Brain pericyte (primary cell): ENCODE measurements around the gene FFAR3.
"Not testable (repeated sequence)": the region's sequence is repeated elsewhere in the genome, so short reads cannot be mapped to it uniquely, and the experiment has no call there.

Experiments
- DNase-seq: peaks from one replicate; pipeline ENCODE4 v3.0.0-alpha.2; 2012; ENCODE audit warnings: low read depth, low spot score

Gene FFAR3

GRCh38 chr19:35350591-35350990 is 7.7 kb upstream of the FFAR3 start:
- no peak for DNase-seq

DNA sequence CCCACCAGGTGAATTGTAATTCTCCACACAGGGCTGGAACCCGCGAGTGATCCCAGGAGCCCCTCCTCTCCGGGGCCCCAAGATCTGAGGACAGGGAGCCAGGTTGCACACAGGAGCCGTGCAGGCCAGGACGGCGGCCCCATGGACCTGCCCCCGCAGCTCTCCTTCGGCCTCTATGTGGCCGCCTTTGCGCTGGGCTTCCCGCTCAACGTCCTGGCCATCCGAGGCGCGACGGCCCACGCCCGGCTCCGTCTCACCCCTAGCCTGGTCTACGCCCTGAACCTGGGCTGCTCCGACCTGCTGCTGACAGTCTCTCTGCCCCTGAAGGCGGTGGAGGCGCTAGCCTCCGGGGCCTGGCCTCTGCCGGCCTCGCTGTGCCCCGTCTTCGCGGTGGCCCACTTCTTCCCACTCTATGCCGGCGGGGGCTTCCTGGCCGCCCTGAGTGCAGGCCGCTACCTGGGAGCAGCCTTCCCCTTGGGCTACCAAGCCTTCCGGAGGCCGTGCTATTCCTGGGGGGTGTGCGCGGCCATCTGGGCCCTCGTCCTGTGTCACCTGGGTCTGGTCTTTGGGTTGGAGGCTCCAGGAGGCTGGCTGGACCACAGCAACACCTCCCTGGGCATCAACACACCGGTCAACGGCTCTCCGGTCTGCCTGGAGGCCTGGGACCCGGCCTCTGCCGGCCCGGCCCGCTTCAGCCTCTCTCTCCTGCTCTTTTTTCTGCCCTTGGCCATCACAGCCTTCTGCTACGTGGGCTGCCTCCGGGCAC is 6.7 kb upstream of the FFAR3 start:
- no peak for DNase-seq

DNA sequence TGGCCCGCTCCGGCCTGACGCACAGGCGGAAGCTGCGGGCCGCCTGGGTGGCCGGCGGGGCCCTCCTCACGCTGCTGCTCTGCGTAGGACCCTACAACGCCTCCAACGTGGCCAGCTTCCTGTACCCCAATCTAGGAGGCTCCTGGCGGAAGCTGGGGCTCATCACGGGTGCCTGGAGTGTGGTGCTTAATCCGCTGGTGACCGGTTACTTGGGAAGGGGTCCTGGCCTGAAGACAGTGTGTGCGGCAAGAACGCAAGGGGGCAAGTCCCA is 6.1 kb upstream of the FFAR3 start:
- no peak for DNase-seq

DNA sequence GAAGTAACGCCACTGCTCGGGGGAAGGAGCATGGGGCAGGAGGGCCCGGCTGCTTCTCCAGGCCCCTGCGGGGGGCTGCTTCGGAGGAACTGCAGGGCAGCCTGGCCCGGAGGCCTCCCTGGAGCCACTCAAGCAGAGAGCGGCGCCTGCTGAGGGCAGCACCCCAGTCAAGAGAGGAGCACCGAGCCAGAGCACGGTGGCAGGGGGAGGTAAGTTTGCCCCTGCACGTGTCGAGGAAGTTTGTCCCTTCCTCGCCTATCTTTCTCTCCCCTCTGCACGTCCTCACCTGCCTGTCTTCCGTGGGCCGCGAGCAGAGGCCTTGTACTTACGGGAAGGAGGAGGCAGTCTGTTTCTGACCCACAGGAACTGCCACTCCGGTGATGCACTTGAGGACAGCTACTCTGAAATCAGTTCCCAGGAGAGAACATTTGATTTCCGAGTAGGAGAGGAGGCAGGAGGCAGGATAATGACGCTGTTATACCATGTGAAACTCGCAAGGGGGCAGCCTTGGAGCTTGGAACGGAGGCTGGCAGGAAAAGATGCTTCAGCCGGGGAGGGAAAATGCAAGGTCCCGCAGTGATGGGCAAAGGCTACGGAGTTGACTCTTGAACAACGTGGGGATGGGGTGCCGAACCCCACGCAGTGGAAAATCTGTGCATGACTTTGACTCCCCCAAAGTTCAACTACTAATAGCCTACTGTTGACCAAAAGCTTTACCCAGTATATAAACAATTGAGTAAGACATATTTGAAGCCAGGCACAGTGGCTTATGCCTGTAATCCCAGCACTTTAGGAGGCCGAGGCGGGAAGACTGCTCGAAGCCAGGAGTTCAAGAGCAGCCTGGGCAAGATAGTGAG is 5.6 kb upstream of the FFAR3 start:
- DNase-seq: no peak

DNA sequence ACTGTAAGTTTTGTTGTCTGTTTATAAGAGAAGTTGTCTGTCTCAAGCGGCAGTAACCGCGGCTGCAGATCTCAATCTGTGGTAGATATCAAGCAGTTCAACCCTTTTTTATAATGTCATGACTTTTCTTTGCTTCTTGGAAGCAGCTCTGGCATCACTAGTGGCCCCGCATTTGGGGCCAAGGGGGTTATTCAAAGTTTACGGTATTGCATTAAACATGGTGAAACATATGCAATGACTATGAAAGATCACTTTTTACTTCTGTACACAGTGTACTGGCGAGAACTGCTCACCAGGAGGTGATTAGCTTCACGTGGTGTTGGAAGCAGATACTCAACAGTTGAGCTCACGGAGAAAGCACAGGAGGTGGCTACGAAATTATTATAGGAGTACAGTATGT is 4.6 kb upstream of the FFAR3 start:
- no peak for DNase-seq

- no peak for DNase-seq
Measured at GRCh38 chr19:35354898-35355297, 3.4 kb upstream of the FFAR3 start.

DNA sequence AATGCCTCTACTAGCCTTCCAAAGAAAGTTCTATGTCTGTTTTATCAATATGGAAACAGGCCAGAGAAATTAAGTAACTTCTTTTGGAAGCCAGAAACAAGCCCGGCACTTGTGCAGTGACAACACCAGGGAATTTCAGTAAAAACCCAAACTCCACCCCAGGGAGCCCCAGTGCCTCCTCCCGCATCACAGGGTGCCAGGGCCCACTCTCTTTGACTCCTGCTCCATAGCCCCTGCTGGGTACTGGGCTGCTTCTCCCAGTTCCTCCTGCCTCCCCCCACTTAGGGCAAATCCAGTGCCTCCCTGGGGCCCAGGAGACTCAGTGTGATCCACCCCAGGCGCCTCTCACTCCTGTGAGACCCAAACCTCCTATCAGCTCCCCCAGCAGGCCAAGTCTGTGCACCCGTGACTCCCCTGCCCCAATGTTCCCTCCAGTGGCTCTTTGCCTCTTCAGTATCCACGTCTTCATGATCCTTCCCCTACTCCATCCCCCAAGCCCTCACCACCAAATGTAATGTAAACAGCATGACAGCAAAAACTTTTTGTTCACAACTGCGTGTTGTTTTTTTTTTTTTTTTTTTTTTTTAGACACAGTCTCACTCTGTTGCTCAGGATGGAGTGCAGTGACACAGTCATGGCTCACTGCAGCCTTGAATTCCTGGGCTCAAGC is 2.3 kb upstream of the FFAR3 start:
- no peak for DNase-seq

DNA sequence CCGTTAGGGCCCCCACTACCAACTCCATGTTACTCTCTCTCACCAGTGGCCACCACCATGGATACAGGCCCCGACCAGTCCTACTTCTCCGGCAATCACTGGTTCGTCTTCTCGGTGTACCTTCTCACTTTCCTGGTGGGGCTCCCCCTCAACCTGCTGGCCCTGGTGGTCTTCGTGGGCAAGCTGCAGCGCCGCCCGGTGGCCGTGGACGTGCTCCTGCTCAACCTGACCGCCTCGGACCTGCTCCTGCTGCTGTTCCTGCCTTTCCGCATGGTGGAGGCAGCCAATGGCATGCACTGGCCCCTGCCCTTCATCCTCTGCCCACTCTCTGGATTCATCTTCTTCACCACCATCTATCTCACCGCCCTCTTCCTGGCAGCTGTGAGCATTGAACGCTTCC is 574 bp downstream of the FFAR3 start:
- not testable (repeated sequence) for DNase-seq

DNA sequence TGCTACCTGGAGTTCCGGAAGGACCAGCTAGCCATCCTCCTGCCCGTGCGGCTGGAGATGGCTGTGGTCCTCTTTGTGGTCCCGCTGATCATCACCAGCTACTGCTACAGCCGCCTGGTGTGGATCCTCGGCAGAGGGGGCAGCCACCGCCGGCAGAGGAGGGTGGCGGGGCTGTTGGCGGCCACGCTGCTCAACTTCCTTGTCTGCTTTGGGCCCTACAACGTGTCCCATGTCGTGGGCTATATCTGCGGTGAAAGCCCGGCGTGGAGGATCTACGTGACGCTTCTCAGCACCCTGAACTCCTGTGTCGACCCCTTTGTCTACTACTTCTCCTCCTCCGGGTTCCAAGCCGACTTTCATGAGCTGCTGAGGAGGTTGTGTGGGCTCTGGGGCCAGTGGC is 1.1 kb downstream of the FFAR3 start:
- not testable (repeated sequence) for DNase-seq

DNA sequence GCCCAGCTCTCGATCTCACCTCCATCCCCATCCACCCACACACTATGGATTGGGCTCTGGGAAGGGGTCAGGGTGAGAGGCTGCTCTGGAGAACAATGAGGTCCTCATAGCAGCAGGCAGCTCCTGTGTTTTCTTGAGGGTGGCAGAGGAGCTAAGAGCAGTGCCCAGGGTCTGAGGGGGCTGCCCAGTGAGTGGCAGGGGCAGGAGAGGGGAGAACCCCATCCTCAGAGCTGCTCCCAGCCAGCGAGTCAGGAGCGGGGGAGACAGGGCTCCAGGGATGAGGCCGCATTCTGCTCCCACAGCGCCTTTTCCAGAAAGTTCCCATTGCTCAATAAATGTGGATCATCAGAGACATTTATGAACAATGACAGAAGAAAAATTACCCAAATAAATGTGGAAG is 1.8 kb downstream of the FFAR3 start:
- DNase-seq: not testable (repeated sequence)

DNA sequence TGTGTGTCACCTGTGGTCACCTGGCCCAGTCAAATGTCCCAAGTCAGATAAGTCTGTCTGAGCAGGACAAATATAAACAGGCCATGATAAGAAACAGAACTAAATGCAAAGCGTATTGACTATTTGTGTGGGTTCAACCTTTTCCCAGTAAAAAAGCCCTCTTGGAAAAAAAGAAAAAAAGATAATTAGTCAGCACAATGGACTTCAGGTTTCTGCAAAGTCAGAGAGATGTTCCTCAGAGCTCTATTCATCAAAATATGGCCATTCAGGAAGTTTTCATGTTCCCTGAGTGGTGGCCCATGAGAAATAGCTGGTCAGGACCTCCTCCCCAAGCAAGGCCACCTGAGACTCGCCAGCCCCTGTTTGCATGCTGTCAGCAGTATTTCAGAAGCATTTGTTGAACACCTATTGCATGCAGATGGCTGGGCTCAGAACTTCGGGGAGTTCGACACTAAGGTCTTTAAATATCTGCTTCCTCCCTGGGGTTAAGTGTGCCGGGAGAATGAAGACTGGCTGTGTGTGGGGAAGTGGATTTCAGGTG is 2.7 kb downstream of the FFAR3 start:
- DNase-seq: no peak

GRCh38 chr19:35362261-35363000 is 4.2 kb downstream of the FFAR3 start:
- DNase-seq: no peak

GRCh38 chr19:35363001-35363590 is 4.8 kb downstream of the FFAR3 start:
- DNase-seq: no peak

GRCh38 chr19:35363711-35364425 is 5.6 kb downstream of the FFAR3 start:
- DNase-seq: no peak

DNA sequence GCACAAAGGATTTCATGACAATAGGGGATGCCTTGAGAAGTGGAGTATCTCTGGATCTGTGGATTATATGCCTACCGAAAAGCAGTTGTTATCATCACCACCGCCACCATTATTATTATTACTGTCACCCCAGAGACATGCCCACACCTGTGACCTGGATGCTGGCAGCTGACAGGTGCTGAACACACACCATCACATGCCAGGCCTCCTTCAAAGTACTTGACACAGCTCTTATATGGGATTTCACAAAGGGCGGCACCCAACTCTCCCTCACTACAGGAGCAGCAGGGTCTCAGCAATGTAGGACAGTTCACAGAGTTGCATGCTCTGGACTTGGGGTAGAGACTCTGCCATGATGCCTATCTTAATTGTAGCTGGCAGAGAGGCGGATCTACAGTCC is 7.0 kb downstream of the FFAR3 start:
- DNase-seq: no peak

- DNase-seq: no peak
Measured at GRCh38 chr19:35368378-35368777, 10.1 kb downstream of the FFAR3 start.

DNA sequence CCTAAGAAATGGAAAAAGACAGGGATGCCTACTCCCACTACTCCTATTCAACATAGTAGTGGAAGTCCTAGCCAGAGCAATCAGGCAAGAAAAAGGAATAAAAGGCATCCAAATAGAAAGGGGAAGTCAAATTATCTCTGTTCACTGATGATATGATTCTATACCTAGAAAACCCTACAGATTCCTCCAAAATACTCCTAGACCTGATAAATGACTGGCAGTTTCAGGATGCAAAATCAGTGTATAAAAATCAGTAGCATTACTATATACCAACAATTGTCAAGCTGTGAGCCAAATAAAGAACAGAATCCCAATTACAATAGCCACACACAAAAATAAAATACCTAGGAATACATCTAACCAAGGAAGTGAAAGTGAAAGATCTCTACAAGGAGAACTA is 11.3 kb downstream of the FFAR3 start:
- no peak for DNase-seq

DNA sequence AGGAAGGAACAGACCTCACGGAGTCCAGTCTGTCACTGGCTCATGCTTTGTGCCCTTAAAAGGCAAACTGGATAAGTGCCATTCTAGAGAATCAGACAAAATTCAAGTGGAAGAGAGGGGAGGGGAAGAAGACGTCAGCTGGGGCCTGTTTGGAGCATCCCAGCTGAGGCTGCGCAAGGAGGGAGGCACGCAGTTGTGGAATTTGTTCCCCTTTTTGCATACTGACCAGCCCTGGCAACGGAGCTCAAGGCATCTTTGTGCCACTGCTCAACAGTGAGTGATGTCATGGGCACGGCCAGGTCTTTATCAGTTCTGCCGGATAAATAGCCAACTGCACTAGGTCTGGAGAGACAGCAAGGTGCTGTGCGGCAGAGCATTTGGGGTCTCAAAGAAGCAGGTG is 12.5 kb downstream of the FFAR3 start, which contains the start of gene GPR42:
Gene GPR42 (plus strand): TSS at position 347 of the 400 bp plus-strand sequence. CDS start 292 bp downstream, outside the sequence.
- DNase-seq: no peak

DNA sequence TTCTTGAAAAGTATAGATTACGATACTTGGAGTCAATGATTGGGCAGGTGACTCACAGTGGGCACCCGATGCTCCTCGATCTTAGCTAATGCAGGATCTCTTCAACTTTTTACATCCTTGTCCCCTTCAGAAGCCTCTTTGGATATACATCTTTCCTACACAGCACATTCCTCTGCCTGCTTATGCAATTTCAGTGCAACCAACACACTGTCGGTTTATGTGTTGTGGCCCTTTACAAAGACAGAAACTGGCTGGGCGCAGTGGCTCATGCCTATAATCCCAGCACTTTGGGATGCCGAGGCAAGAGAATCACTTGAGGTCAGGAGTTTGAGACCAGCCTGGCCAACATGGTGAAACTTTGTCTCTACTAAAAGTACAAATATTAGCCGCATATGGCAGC is 15.2 kb downstream of the FFAR3 start:
- DNase-seq: no peak

DNA sequence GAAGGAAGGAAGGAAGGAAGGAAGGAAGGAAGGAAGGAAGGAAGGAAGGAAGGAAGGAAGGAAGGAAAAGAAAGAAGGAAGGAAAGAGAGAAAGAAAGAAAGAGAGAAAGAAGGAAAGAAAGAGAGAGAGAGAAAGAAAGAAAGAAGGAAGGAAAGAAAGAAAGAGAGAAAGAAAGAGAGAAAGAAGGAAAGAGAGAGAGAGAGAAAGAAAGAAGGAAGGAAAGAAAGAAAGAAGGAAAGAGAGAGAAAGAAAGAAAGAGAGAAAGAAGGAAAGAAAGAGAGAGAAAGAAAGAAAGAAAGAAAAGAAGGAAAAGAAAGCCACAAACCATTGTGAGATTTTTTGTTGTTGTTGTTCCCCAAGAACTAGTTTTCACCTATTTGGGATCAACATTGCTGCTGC is 15.8 kb downstream of the FFAR3 start:
- not testable (repeated sequence) for DNase-seq
